ENCODE data around the gene ARHGAP6.
A peak's percentile ranks its signal among the peaks of the same experiment; 100 is the strongest.

The ARHGAP6 gene

GRCh38 chrX:11665168-11666111, at the start of gene ARHGAP6:
ARHGAP6 (minus strand) TSS chrX:11665920; CDS start chrX:11664828, 1,092 bp downstream.
- peak; percentile 21 for DNase-seq

GRCh38 chrX:11704725-11705495, 39.2 kb upstream of the ARHGAP6 start:
- no peak for DNase-seq

GRCh38 chrX:11703855-11704254, 38.1 kb upstream of the ARHGAP6 start:
- no peak for DNase-seq

GRCh38 chrX:11702965-11703631, 37.4 kb upstream of the ARHGAP6 start:
- DNase-seq = no peak

- no peak for DNase-seq
These were observed 36.7 kb upstream of the ARHGAP6 start for GRCh38 chrX:11702420-11702819.

- no peak for DNase-seq
These were observed 33.0 kb upstream of the ARHGAP6 start for GRCh38 chrX:11698702-11699101.

- no peak for DNase-seq
These were observed 22.5 kb upstream of the ARHGAP6 start for GRCh38 chrX:11688201-11688600.

- no peak for DNase-seq
These were observed 21.4 kb upstream of the ARHGAP6 start for GRCh38 chrX:11687157-11687556.

GRCh38 chrX:11683057-11683456, 17.3 kb upstream of the ARHGAP6 start:
- DNase-seq = no peak

- DNase-seq = no peak
These were observed 12.4 kb upstream of the ARHGAP6 start for GRCh38 chrX:11678158-11678557.

GRCh38 chrX:11672213-11672612, 6.5 kb upstream of the ARHGAP6 start:
- DNase-seq = no peak

GRCh38 chrX:11670316-11670715, 4.6 kb upstream of the ARHGAP6 start:
- no peak for DNase-seq

- no peak for DNase-seq
These were observed 1.4 kb upstream of the ARHGAP6 start for GRCh38 chrX:11666952-11667685.

- DNase-seq = no peak
These were observed 444 bp upstream of the ARHGAP6 start for GRCh38 chrX:11666164-11666563.

GRCh38 chrX:11664211-11665167, 1.2 kb downstream of the ARHGAP6 start:
- no peak for DNase-seq

GRCh38 chrX:11663875-11664210, 1.9 kb downstream of the ARHGAP6 start:
- no peak for DNase-seq

GRCh38 chrX:11655282-11656015, 10.3 kb downstream of the ARHGAP6 start:
- DNase-seq = no peak

- DNase-seq = no peak
These were observed 16.8 kb downstream of the ARHGAP6 start for GRCh38 chrX:11648705-11649519.

GRCh38 chrX:11647138-11647537, 18.6 kb downstream of the ARHGAP6 start:
- no peak for DNase-seq
